AG09309 (cell line): ENCODE results near the gene MAPK8IP2.

Source experiments
- DNase-seq: peaks from one replicate; pipeline ENCODE4 v3.0.0-alpha.2; 2010; ENCODE audit warnings: low read depth
- H3K4me3 ChIP-seq: 2 replicates; pipeline ENCODE4 v1.5.1; 2011; ENCODE audit warnings: mild to moderate bottlenecking, low read depth, low read length, moderate library complexity; ENCODE audit not compliant: control insufficient read depth
- CTCF ChIP-seq: IDR thresholded peaks from 2 replicates; pipeline ENCODE4 v1.5.1; 2011; ENCODE audit warnings: mild to moderate bottlenecking, low read depth, low read length, inconsistent platforms; ENCODE audit not compliant: insufficient read depth, control insufficient read depth; ENCODE audit errors: missing control alignments

The MAPK8IP2 gene

GRCh38 chr22:50575426-50575941, 25.1 kb upstream of the MAPK8IP2 start:
- no peak overlapping the region for H3K4me3 ChIP-seq
- DNase-seq, result no peak
- TF ChIP-seq CTCF, result no peak

- H3K4me3 ChIP-seq, result no peak overlapping the region
- peak; percentile 44 for TF ChIP-seq CTCF
- peak; percentile 10 for DNase-seq
Measured at GRCh38 chr22:50576070-50576469, 24.5 kb upstream of the MAPK8IP2 start.

- no peak for TF ChIP-seq CTCF
- DNase-seq, result no peak
- no peak overlapping the region for H3K4me3 ChIP-seq
Measured at GRCh38 chr22:50576806-50577696, 23.5 kb upstream of the MAPK8IP2 start.

- no peak overlapping the region for H3K4me3 ChIP-seq
- no peak for TF ChIP-seq CTCF
- DNase-seq, result no peak
Measured at GRCh38 chr22:50577697-50577986, 23.0 kb upstream of the MAPK8IP2 start.

- no peak within 1 kb of the TSS for H3K4me3 ChIP-seq
- no peak for DNase-seq
- TF ChIP-seq CTCF, result peak; percentile 20
Measured at GRCh38 chr22:50577987-50578775, 22.4 kb upstream of the MAPK8IP2 start, which contains the start of gene CPT1B. Gene CPT1B, minus strand, starts transcription at chr22:50578427. Its CDS starts 512 bp downstream, at chr22:50577915.

GRCh38 chr22:50578776-50579310, 21.8 kb upstream of the MAPK8IP2 start:
- no peak overlapping the region for H3K4me3 ChIP-seq
- no peak for TF ChIP-seq CTCF
- DNase-seq, result no peak
